IPS-20b (cell line): ENCODE results near the gene IL17RE.
"Not testable (repeated sequence)": the region's sequence is repeated elsewhere in the genome, so short reads cannot be mapped to it uniquely, and the experiment has no call there.

Source experiments
- H3K27ac ChIP-seq: one replicate; pipeline ENCODE4 v1.5.1; 2013; ENCODE audit warnings: low read length
- H3K27me3 ChIP-seq: 2 replicates; pipeline ENCODE4 v1.6.1; 2013; ENCODE audit warnings: mild to moderate bottlenecking, low read length, inconsistent platforms; ENCODE audit not compliant: insufficient read depth
- H3K36me3 ChIP-seq: 2 replicates; pipeline ENCODE4 v1.6.1; 2013; ENCODE audit warnings: low read depth, mild to moderate bottlenecking, inconsistent platforms, low read length, moderate library complexity; ENCODE audit not compliant: insufficient read depth
- H3K4me1 ChIP-seq: 2 replicates; pipeline ENCODE4 v1.6.1; 2013; ENCODE audit warnings: mild to moderate bottlenecking, control low read depth, inconsistent platforms, low read length, moderate library complexity; ENCODE audit not compliant: insufficient read depth
- H3K4me3 ChIP-seq: 2 replicates; pipeline ENCODE4 v1.5.1; 2013; ENCODE audit warnings: mild to moderate bottlenecking, low read length, inconsistent platforms
- H3K9ac ChIP-seq: 2 replicates; pipeline ENCODE4 v1.6.1; 2013; ENCODE audit warnings: low read depth, mild to moderate bottlenecking, inconsistent platforms, low read length, moderate library complexity
- H3K9me3 ChIP-seq: 2 replicates; pipeline ENCODE4 v1.6.1; 2013; ENCODE audit warnings: mild to moderate bottlenecking, low read depth, low read length, inconsistent platforms; ENCODE audit not compliant: insufficient read depth

Gene IL17RE

GRCh38 chr3:9902372-9903237, at the start of gene IL17RE:
IL17RE (plus strand) TSS chr3:9902848; CDS start chr3:9902933, 85 bp downstream.
- H3K9ac ChIP-seq: no peak within 1 kb of the TSS
- no peaks in the 10 kb centered on the region for H3K27me3 ChIP-seq
- no peaks in the 10 kb centered on the region for H3K36me3 ChIP-seq
- H3K4me3 ChIP-seq: peak within 1 kb of the TSS; percentile 6; the same call in 1 of the 2 replicates
- H3K4me1 ChIP-seq: peaks cover 12% of the 10 kb centered on the region
- no peaks in the 10 kb centered on the region for H3K9me3 ChIP-seq
- no peak within 1 kb of the TSS for H3K27ac ChIP-seq

GRCh38 chr3:9854291-9854940, 48.2 kb upstream of the IL17RE start:
- H3K27me3 ChIP-seq, H3K4me1 ChIP-seq, H3K36me3 ChIP-seq, H3K4me3 ChIP-seq, H3K9me3 ChIP-seq, H3K27ac ChIP-seq, H3K9ac ChIP-seq: not testable (repeated sequence)

GRCh38 chr3:9855594-9855993, 47.1 kb upstream of the IL17RE start:
- Histone ChIP-seq H3K4me1 (no peaks in the 10 kb centered on the region), H3K27me3 (no peaks in the 10 kb centered on the region), H3K9ac (no peak overlapping the region), H3K9me3 (no peaks in the 10 kb centered on the region), H3K4me3 (no peak overlapping the region), H3K27ac (no peak overlapping the region), H3K36me3 (no peaks in the 10 kb centered on the region)

GRCh38 chr3:9859530-9860025, 43.1 kb upstream of the IL17RE start:
- peaks cover 4% of the 10 kb centered on the region; the same call in 1 of the 2 replicates for H3K4me1 ChIP-seq
- H3K27me3 ChIP-seq: peaks cover 19% of the 10 kb centered on the region
- no peak overlapping the region for H3K27ac ChIP-seq
- no peaks in the 10 kb centered on the region for H3K9me3 ChIP-seq
- H3K36me3 ChIP-seq: no peaks in the 10 kb centered on the region
- no peak overlapping the region for H3K9ac ChIP-seq
- H3K4me3 ChIP-seq: no peak overlapping the region

GRCh38 chr3:9861201-9861600, 41.4 kb upstream of the IL17RE start:
- Histone ChIP-seq H3K27ac (no peak overlapping the region), H3K4me1 (peaks cover 4% of the 10 kb centered on the region; the same call in 1 of the 2 replicates), H3K9me3 (no peaks in the 10 kb centered on the region), H3K36me3 (no peaks in the 10 kb centered on the region), H3K27me3 (peaks cover 19% of the 10 kb centered on the region), H3K4me3 (no peak overlapping the region; the same call in 1 of the 2 replicates), H3K9ac (no peak overlapping the region)

- H3K36me3 ChIP-seq: no peaks in the 10 kb centered on the region
- H3K27ac ChIP-seq: no peak overlapping the region
- H3K9me3 ChIP-seq: no peaks in the 10 kb centered on the region
- no peak overlapping the region; the same call in 1 of the 2 replicates for H3K4me3 ChIP-seq
- H3K9ac ChIP-seq: no peak overlapping the region
- H3K4me1 ChIP-seq: peaks cover 4% of the 10 kb centered on the region; the same call in 1 of the 2 replicates
- H3K27me3 ChIP-seq: peaks cover 19% of the 10 kb centered on the region
Measured at GRCh38 chr3:9861626-9862130, 41.0 kb upstream of the IL17RE start.

GRCh38 chr3:9862391-9863057, 40.1 kb upstream of the IL17RE start:
- no peak overlapping the region; the same call in 1 of the 2 replicates for H3K9ac ChIP-seq
- H3K36me3 ChIP-seq: no peaks in the 10 kb centered on the region
- peaks cover 4% of the 10 kb centered on the region; the same call in 1 of the 2 replicates for H3K4me1 ChIP-seq
- H3K27ac ChIP-seq: no peak overlapping the region
- peaks cover 19% of the 10 kb centered on the region for H3K27me3 ChIP-seq
- peak overlapping the region; percentile 61; the same call in 1 of the 2 replicates for H3K4me3 ChIP-seq
- H3K9me3 ChIP-seq: no peaks in the 10 kb centered on the region

GRCh38 chr3:9863058-9863772, 39.4 kb upstream of the IL17RE start:
- H3K9me3 ChIP-seq: no peaks in the 10 kb centered on the region
- H3K4me1 ChIP-seq: peaks cover 4% of the 10 kb centered on the region; the same call in 1 of the 2 replicates
- peak overlapping the region; percentile 61; the same call in 1 of the 2 replicates for H3K4me3 ChIP-seq
- H3K27me3 ChIP-seq: peaks cover 19% of the 10 kb centered on the region
- no peak overlapping the region for H3K27ac ChIP-seq
- no peak overlapping the region for H3K9ac ChIP-seq
- no peaks in the 10 kb centered on the region for H3K36me3 ChIP-seq

- Histone ChIP-seq H3K4me1 (peaks cover 4% of the 10 kb centered on the region; the same call in 1 of the 2 replicates), H3K27ac (no peak overlapping the region), H3K36me3 (no peaks in the 10 kb centered on the region), H3K9me3 (no peaks in the 10 kb centered on the region), H3K9ac (no peak overlapping the region), H3K27me3 (peaks cover 19% of the 10 kb centered on the region), H3K4me3 (no peak overlapping the region)
Measured at GRCh38 chr3:9864200-9864927, 38.3 kb upstream of the IL17RE start.

- not testable (repeated sequence) for H3K4me1 ChIP-seq
Measured at GRCh38 chr3:9865125-9865637, 37.5 kb upstream of the IL17RE start.

More at GRCh38 chr3:9865125-9865637, 37.5 kb upstream of the IL17RE start:
- H3K9me3 ChIP-seq, H3K36me3 ChIP-seq, H3K9ac ChIP-seq, H3K4me3 ChIP-seq, H3K27ac ChIP-seq: not testable (repeated sequence)
- H3K27me3 ChIP-seq: peaks cover 19% of the 10 kb centered on the region
